ENCODE results near the gene ZDHHC22. TPM values are rescaled to one million over a fixed set of nuclear protein-coding genes. Genes with fewer than 3 reads are reported as not detected.
"Not testable (repeated sequence)": the region's sequence is repeated elsewhere in the genome, so short reads cannot be mapped to it uniquely, and the experiment has no call there.

The ZDHHC22 gene
- total and polyA plus RNA-seq, 2 experiments from 2014 or later, result 0.12 TPM; not detected in 1

- TF ChIP-seq, protein P1, sequence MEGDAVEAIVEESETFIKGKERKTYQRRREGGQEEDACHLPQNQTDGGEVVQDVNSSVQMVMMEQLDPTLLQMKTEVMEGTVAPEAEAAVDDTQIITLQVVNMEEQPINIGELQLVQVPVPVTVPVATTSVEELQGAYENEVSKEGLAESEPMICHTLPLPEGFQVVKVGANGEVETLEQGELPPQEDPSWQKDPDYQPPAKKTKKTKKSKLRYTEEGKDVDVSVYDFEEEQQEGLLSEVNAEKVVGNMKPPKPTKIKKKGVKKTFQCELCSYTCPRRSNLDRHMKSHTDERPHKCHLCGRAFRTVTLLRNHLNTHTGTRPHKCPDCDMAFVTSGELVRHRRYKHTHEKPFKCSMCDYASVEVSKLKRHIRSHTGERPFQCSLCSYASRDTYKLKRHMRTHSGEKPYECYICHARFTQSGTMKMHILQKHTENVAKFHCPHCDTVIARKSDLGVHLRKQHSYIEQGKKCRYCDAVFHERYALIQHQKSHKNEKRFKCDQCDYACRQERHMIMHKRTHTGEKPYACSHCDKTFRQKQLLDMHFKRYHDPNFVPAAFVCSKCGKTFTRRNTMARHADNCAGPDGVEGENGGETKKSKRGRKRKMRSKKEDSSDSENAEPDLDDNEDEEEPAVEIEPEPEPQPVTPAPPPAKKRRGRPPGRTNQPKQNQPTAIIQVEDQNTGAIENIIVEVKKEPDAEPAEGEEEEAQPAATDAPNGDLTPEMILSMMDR (IDR thresholded peaks at IDR 0.05; ENCODE audit: low read depth, low read length), result no peak
- no peaks in the 10 kb centered on the region for H3K9me3 ChIP-seq (ENCODE audit: low read depth)
- H3K27ac ChIP-seq, result no peak overlapping the region
- H3K4me1 ChIP-seq (ENCODE audit: low read depth), result no peaks in the 10 kb centered on the region
- H3K4me3 ChIP-seq, result no peak overlapping the region
- no peak for DNase-seq (ENCODE audit: low read depth in 1 of 2, low spot score in 1 of 2)
- H3K36me3 ChIP-seq, result no peaks in the 10 kb centered on the region
- H3K27me3 ChIP-seq, result peaks cover 17% of the 10 kb centered on the region
These were observed 37.1 kb upstream of the ZDHHC22 start for GRCh38 chr14:77178656-77179055.

- no peak for DNase-seq (ENCODE audit: low read depth in 1 of 2, low spot score in 1 of 2)
- TF ChIP-seq, protein P1 (IDR thresholded peaks at IDR 0.05; ENCODE audit: low read depth, low read length), result no peak
- Histone ChIP-seq H3K36me3 (no peaks in the 10 kb centered on the region), H3K27me3 (peaks cover 12% of the 10 kb centered on the region), H3K4me3 (no peak overlapping the region), H3K4me1 (ENCODE audit: low read depth) (no peaks in the 10 kb centered on the region), H3K27ac (no peak overlapping the region), H3K9me3 (ENCODE audit: low read depth) (no peaks in the 10 kb centered on the region)
These were observed 36.1 kb upstream of the ZDHHC22 start for GRCh38 chr14:77177702-77178101.

DNA sequence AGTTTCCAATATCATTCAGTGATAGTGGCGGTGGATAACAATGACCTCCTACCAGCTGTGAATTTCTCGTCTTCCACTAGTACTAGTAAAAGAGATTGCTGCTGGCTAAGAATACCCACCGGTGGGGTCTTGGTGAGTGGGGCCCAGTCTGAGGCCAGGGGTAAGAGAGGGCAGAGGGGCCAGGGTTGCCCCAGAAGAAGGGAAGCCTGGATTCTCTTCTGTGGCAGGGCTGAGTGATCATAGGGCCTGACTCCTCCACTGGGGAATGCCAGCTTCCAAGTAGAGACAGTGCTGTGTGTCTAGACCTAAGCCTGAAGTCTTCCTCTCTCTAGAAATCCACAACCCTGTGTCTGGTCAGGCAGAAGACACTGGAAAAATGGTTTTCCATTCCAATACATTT lies 34.3 kb upstream of the ZDHHC22 start:
- no peak overlapping the region for H3K4me3 ChIP-seq
- no peaks in the 10 kb centered on the region for H3K4me1 ChIP-seq (ENCODE audit: low read depth)
- no peaks in the 10 kb centered on the region for H3K9me3 ChIP-seq (ENCODE audit: low read depth)
- H3K27ac ChIP-seq, result no peak overlapping the region
- TF ChIP-seq, protein P1 (IDR thresholded peaks at IDR 0.05; ENCODE audit: low read depth, low read length), result no peak
- no peak for DNase-seq (ENCODE audit: low read depth in 1 of 2, low spot score in 1 of 2)
- H3K27me3 ChIP-seq, result peaks cover 7% of the 10 kb centered on the region
- H3K36me3 ChIP-seq, result no peaks in the 10 kb centered on the region

DNA sequence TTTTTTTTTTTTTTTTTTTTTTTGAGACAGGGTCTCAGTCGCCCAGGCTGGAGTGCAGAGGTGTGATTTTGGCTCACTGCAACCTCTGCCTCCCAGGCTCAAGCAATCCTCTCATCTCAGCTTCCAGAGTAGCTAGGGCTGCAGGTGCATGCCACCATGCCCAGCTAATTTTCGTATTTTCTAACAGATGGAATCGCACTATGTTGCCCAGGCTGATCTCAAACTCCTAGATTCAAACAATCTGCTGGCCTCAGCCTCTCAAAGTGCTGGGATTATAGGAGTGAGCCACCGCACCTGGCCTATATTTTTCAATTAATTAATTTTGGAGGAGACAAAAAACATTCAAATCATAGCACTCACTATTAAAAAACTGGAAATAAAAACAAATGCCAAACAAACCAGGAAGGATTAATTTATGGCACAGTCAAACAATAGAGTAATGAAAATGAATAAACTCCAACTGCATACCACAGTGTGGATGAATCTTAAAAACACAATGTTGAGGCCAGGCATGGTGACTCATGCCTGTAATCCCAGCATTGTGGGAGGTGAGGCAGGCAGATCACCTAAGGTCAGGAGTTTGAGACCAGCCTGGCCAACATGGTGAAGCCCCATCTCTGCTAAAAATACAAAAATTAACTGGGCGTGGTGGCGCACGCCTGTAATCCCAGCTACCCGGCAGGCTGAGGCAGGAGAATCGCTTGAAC lies 32.5 kb upstream of the ZDHHC22 start:
- not testable (repeated sequence) for H3K27me3 ChIP-seq; H3K4me3 ChIP-seq; H3K4me1 ChIP-seq (ENCODE audit: low read depth); DNase-seq (ENCODE audit: low read depth in 1 of 2, low spot score in 1 of 2); H3K36me3 ChIP-seq; H3K9me3 ChIP-seq (ENCODE audit: low read depth); H3K27ac ChIP-seq

DNA sequence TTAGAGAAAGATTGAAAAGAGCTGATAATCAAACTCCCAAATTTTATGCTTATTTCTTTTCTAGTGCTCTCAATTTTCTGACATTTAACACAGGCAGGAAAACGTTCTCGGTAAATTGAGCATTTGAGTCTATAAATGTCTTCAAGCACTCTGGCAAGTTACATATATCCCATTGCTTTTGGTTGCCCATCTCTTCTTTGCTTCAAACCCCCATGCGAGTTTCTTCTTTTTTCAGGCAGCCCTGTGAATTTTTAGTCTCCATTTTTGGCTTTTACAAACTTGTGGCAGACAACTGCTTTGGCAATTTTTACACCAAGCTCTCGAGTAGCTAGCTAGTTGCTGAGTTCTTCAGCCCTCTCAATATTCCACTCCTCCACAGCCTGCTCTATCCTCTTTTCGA lies 31.3 kb upstream of the ZDHHC22 start:
- TF ChIP-seq, protein P1 (IDR thresholded peaks at IDR 0.05; ENCODE audit: low read depth, low read length), result no peak
- DNase-seq (ENCODE audit: low read depth in 1 of 2, low spot score in 1 of 2), result no peak
- Histone ChIP-seq H3K4me1 (ENCODE audit: low read depth) (no peaks in the 10 kb centered on the region), H3K4me3 (no peak overlapping the region), H3K27ac (no peak overlapping the region), H3K9me3 (ENCODE audit: low read depth) (no peaks in the 10 kb centered on the region), H3K36me3 (no peaks in the 10 kb centered on the region), H3K27me3 (peaks cover 7% of the 10 kb centered on the region)

- TF ChIP-seq, protein P1 (IDR thresholded peaks at IDR 0.05; ENCODE audit: low read depth, low read length), result no peak
- no peaks in the 10 kb centered on the region for H3K36me3 ChIP-seq
- no peaks in the 10 kb centered on the region for H3K4me1 ChIP-seq (ENCODE audit: low read depth)
- no peak for DNase-seq (ENCODE audit: low read depth in 1 of 2, low spot score in 1 of 2)
- H3K27me3 ChIP-seq, result no peaks in the 10 kb centered on the region
- no peak overlapping the region for H3K27ac ChIP-seq
- no peaks in the 10 kb centered on the region for H3K9me3 ChIP-seq (ENCODE audit: low read depth)
- H3K4me3 ChIP-seq, result no peak overlapping the region
These were observed 28.5 kb upstream of the ZDHHC22 start for GRCh38 chr14:77170045-77170444.

Data from cardiac muscle cell (in vitro differentiated cells and primary cell).